NCI-H345 treated with DMSO at 0.1 percent for 48 hours (cell line): ENCODE data around the gene WDFY4.

Experiments used
- DNase-seq: peaks from one replicate; lab custom pipeline; 2025; ENCODE audit not compliant: unreplicated experiment; lab: John Stamatoyannopoulos, UW

WDFY4 gene

GRCh38 chr10:48935577-48935976 is 250.9 kb downstream of the WDFY4 start:
- no peak for DNase-seq

GRCh38 chr10:48937796-48938195 is 253.1 kb downstream of the WDFY4 start:
- no peak for DNase-seq

GRCh38 chr10:48938281-48938680 is 253.6 kb downstream of the WDFY4 start:
- no peak for DNase-seq

GRCh38 chr10:48938990-48939536 is 254.4 kb downstream of the WDFY4 start:
- no peak for DNase-seq

- DNase-seq, result no peak
These were observed 255.2 kb downstream of the WDFY4 start, which contains the start of gene LRRC18 for GRCh38 chr10:48939790-48940325. LRRC18 (minus strand) TSS chr10:48939840; CDS start chr10:48914155, 25,685 bp downstream.

- DNase-seq, result no peak
These were observed 255.7 kb downstream of the WDFY4 start for GRCh38 chr10:48940372-48940771.

GRCh38 chr10:48940958-48941357 is 256.3 kb downstream of the WDFY4 start:
- DNase-seq, result no peak

GRCh38 chr10:48941427-48942075 is 256.9 kb downstream of the WDFY4 start:
- DNase-seq, result no peak

GRCh38 chr10:48943096-48943495 is 258.4 kb downstream of the WDFY4 start:
- DNase-seq, result no peak

- DNase-seq, result no peak
These were observed 259.5 kb downstream of the WDFY4 start for GRCh38 chr10:48944171-48944570.

GRCh38 chr10:48945441-48946130 is 260.9 kb downstream of the WDFY4 start:
- DNase-seq, result no peak

GRCh38 chr10:48946332-48946731 is 261.7 kb downstream of the WDFY4 start:
- DNase-seq, result no peak

- DNase-seq, result no peak
These were observed 262.3 kb downstream of the WDFY4 start for GRCh38 chr10:48946891-48947500.

GRCh38 chr10:48947690-48948469 is 263.2 kb downstream of the WDFY4 start:
- no peak for DNase-seq

GRCh38 chr10:48948470-48949037 is 263.9 kb downstream of the WDFY4 start:
- DNase-seq, result no peak

- no peak for DNase-seq
These were observed 267.0 kb downstream of the WDFY4 start for GRCh38 chr10:48951707-48952106.

GRCh38 chr10:48957361-48958151 is 272.9 kb downstream of the WDFY4 start:
- DNase-seq, result no peak

- no peak for DNase-seq
These were observed 274.0 kb downstream of the WDFY4 start for GRCh38 chr10:48958598-48959190.

GRCh38 chr10:48964038-48964437 is 279.4 kb downstream of the WDFY4 start:
- DNase-seq, result no peak
